Endothelial cell of umbilical vein (primary cell): ENCODE results near the gene SYNE1. TPM values are rescaled to one million over a fixed set of nuclear protein-coding genes. Genes with fewer than 3 reads are reported as not detected.

Experiments
- BruUV-seq: library from RNA; stranded (reverse); fragments of 400-500 nt; replicated peaks from 2 replicates; lab custom pipeline; 2021; lab: Mats Ljungman, UMichigan
- CTCF ChIA-PET: fragments of 300-600, 350-600 bp; sonication (Branson Sonifier 250); formaldehyde crosslinking; loops from one replicate; lab custom pipeline; 2021; ENCODE audit warnings: antibody characterized with exemption, inconsistent platforms; lab: Charles Lee
- POLR2A ChIA-PET: fragments of 300-600, 350-600 bp; sonication (Branson Sonifier 250); formaldehyde crosslinking; loops from one replicate; lab custom pipeline; 2021; ENCODE audit warnings: antibody characterized with exemption, inconsistent platforms; lab: Charles Lee
- DNase-seq: peaks from one replicate; pipeline ENCODE4 v3.0.0-alpha.2; 2011; ENCODE audit warnings: low read depth, low spot score
- FAIRE-seq: peaks from 2 replicates; lab custom pipeline; 2011; peaks lifted over from hg19 to GRCh38; lab: Jason Lieb, UNC
- H2AFZ ChIP-seq: 2 replicates; pipeline ENCODE4 v1.6.0; 2012; ENCODE audit warnings: low read depth, low read length, control low read depth, inconsistent platforms
- H3K27ac ChIP-seq: 2 replicates; pipeline ENCODE4 v1.5.1; 2011; ENCODE audit warnings: low read depth, mild to moderate bottlenecking, control low read depth, low read length, moderate library complexity; ENCODE audit not compliant: insufficient read depth
- H3K27me3 ChIP-seq, 2 experiments: 2 replicates each; pipeline versions ENCODE4 v1.6.0 to v1.6.1; 2011; ENCODE audit warnings: low read length in 2 of 2, mixed read lengths in 1 of 2; ENCODE audit not compliant: control insufficient read depth in 2 of 2, insufficient read depth in 2 of 2
- H3K36me3 ChIP-seq, 2 experiments: 2 replicates in 1 of 2; 3 replicates in 1 of 2; pipeline ENCODE4 v1.5.1; 2011; ENCODE audit warnings: low read length in 2 of 2, mild to moderate bottlenecking in 1 of 2, moderate library complexity in 1 of 2; ENCODE audit not compliant: control insufficient read depth in 2 of 2, insufficient read depth in 2 of 2; ENCODE audit errors: extremely low read depth in 1 of 2
- H3K4me1 ChIP-seq: 3 replicates; pipeline ENCODE4 v1.5.1; 2011; ENCODE audit warnings: mild to moderate bottlenecking, low read length; ENCODE audit not compliant: control insufficient read depth, insufficient read depth; ENCODE audit errors: extremely low read depth
- H3K4me2 ChIP-seq: 2 replicates; pipeline ENCODE4 v1.6.1; 2011; ENCODE audit warnings: low read length, control low read depth, mixed read lengths; ENCODE audit not compliant: insufficient read depth
- H3K4me3 ChIP-seq, 3 experiments: fragments of 200-600 bp in 1 of 3; sonication (generic), shearing (Covaris generic) in 1 of 3; replicated peaks in 1 of 3; 2 replicates each; pipeline ENCODE4 v1.5.1; 2011 to 2016; ENCODE audit warnings: control low read depth in 3 of 3, low read length in 3 of 3, mild to moderate bottlenecking in 2 of 3, inconsistent platforms in 1 of 3, low read depth in 1 of 3, moderate library complexity in 1 of 3; ENCODE audit not compliant: insufficient read depth in 1 of 3
- H3K79me2 ChIP-seq: 2 replicates; pipeline ENCODE4 v1.6.0; 2012; ENCODE audit warnings: low read length, inconsistent platforms; ENCODE audit not compliant: control insufficient read depth, insufficient read depth
- H3K9ac ChIP-seq: replicated peaks from 2 replicates; pipeline ENCODE3; 2011; ENCODE audit warnings: low read length, control low read depth; ENCODE audit not compliant: insufficient read depth; ENCODE audit errors: extremely low read depth
- H3K9me1 ChIP-seq: replicated peaks from 3 replicates; pipeline ENCODE4 v1.6.0; 2011; ENCODE audit warnings: mild to moderate bottlenecking, low read length; ENCODE audit not compliant: control insufficient read depth, insufficient read depth; ENCODE audit errors: extremely low read depth
- H3K9me3 ChIP-seq: replicated peaks from 2 replicates; pipeline ENCODE4 v1.5.1; 2012; ENCODE audit warnings: low read length, inconsistent platforms; ENCODE audit not compliant: control insufficient read depth, insufficient read depth
- H4K20me1 ChIP-seq: replicated peaks from 2 replicates; pipeline ENCODE3; 2011; ENCODE audit warnings: mild to moderate bottlenecking, low read length; ENCODE audit not compliant: control insufficient read depth, insufficient read depth; ENCODE audit errors: extremely low read depth
- CTCF ChIP-seq, 2 donors: IDR thresholded peaks; 1 replicate in 1 of 2; 2 replicates in 1 of 2; pipeline ENCODE4 v1.5.1; 2011; ENCODE audit warnings: low read length in 2 of 2, mild to moderate bottlenecking in 2 of 2, moderate library complexity in 2 of 2, control low read depth in 1 of 2, inconsistent platforms in 1 of 2, low read depth in 1 of 2; ENCODE audit not compliant: insufficient read depth in 1 of 2; ENCODE audit errors: extremely low read depth in 1 of 2
- EZH2 ChIP-seq: IDR thresholded peaks from 2 replicates; pipeline ENCODE4 v1.6.1; 2012; ENCODE audit warnings: borderline replicate concordance, low read depth, mild to moderate bottlenecking, moderate library complexity, low read length, inconsistent platforms; ENCODE audit not compliant: severe bottlenecking
- FOS ChIP-seq: IDR thresholded peaks from 2 replicates; pipeline ENCODE4 v1.6.1; 2011; ENCODE audit warnings: mild to moderate bottlenecking, low read length, moderate library complexity, borderline replicate concordance; ENCODE audit not compliant: insufficient read depth
- GATA2 ChIP-seq: IDR thresholded peaks from 2 replicates; pipeline ENCODE4 v1.7.0; 2011; ENCODE audit warnings: low read depth, mild to moderate bottlenecking, moderate library complexity, mixed read lengths, low read length; ENCODE audit not compliant: insufficient read length, insufficient read depth
- JUN ChIP-seq: IDR thresholded peaks from 2 replicates; pipeline ENCODE4 v1.6.1; 2011; ENCODE audit warnings: borderline replicate concordance, low read depth; ENCODE audit not compliant: insufficient read length, insufficient read depth
- MAX ChIP-seq: IDR thresholded peaks from 2 replicates; pipeline ENCODE4 v1.6.1; 2011; ENCODE audit not compliant: insufficient read depth, insufficient read length
- MYC ChIP-seq: IDR thresholded peaks from one replicate; pipeline ENCODE4 v1.6.1; 2011; ENCODE audit warnings: mild to moderate bottlenecking, low read depth, low read length
- POLR2A ChIP-seq: IDR thresholded peaks from 2 replicates; pipeline ENCODE4 v1.6.1; 2012; ENCODE audit warnings: low read depth, mild to moderate bottlenecking, control low read depth, low read length
- POLR2AphosphoS5 ChIP-seq: IDR thresholded peaks from 2 replicates; pipeline ENCODE4 v1.6.1; 2012; ENCODE audit warnings: low read depth, mild to moderate bottlenecking, control low read depth, low read length, moderate library complexity; ENCODE audit not compliant: insufficient read depth
- dilution Hi-C: fragments of 300-500 bp; cut with MboI; formaldehyde crosslinking; loops from one replicate; pipeline ENCODE4 v1.15.0; 2019; ENCODE audit warnings: low sequenced_read_pairs; ENCODE audit not compliant: extremely low pct_ligation_motif_present
- intact Hi-C: fragments of 100-400 bp; cut with micrococcal nuclease; formaldehyde crosslinking; loops from one replicate; pipeline ENCODE4 v1.10.0; 2022
- polyA plus RNA-seq, 4 experiments: library from polyadenylated mRNA; depleted of rRNA in 3 of 4; stranded (reverse) in 3 of 4; unstranded in 1 of 4; fragments of >200 nt; gene quantifications; 2 replicates each; pipeline versions ENCODE4 v1.2.1 to v1.2.3, GENCODE V29; 2011 to 2012; ENCODE audit warnings: missing spikeins in 1 of 4
- total RNA-seq: library from RNA; stranded (reverse); gene quantifications from 2 replicates; pipeline ENCODE4 v1.2.3, GENCODE V29; 2021

SYNE1 gene
- total and polyA plus RNA-seq, 2 donors (not counting 3 experiments of a cell fraction or from before 2014, with no cell fraction given), result 26.5 to 52.3 TPM

GRCh38 chr6:152300517-152300916 lies 336.6 kb downstream of the SYNE1 start:
- H3K9me3 ChIP-seq, result no peaks in the 10 kb centered on the region
- no peak overlapping the region for H3K27ac ChIP-seq
- FAIRE-seq, result no peak
- no peak overlapping the region for H3K4me3 ChIP-seq
- TF ChIP-seq MAX, result no peak
- no peak for TF ChIP-seq FOS
- no peak for TF ChIP-seq EZH2
- H3K36me3 ChIP-seq, result no peaks in the 10 kb centered on the region
- H3K9me1 ChIP-seq, result no peaks in the 10 kb centered on the region
- BruUV-seq, result no TSS peak
- no peaks in the 10 kb centered on the region for H3K79me2 ChIP-seq
- ChIA-PET POLR2A (interaction anchor here (1.8 kb wide), 1 partner anchor 38 kb away, joined by 5 read pairs; no protein-coding TSS in a partner anchor), CTCF (interaction anchor here (1.5 to 3.2 kb wide), 4 partner anchors 15 to 863 kb away, joined by 5 to 152 read pairs (median 16); no protein-coding TSS in a partner anchor)
- no peaks in the 10 kb centered on the region for H3K27me3 ChIP-seq
- intact Hi-C loops (loop anchor here (2.0 to 10.0 kb wide), 4 partner anchors 370 to 704 kb away; partner anchors contain the start of gene MTRF1L), dilution Hi-C loops (no loop called here)
- H3K4me1 ChIP-seq, result peaks cover 16% of the 10 kb centered on the region
- H2AFZ ChIP-seq, result no peak overlapping the region
- DNase-seq, result no peak
- H3K4me2 ChIP-seq, result no peak overlapping the region
- H4K20me1 ChIP-seq, result no peaks in the 10 kb centered on the region
- no peak overlapping the region for H3K9ac ChIP-seq

- H3K27me3 ChIP-seq, result no peaks in the 10 kb centered on the region
- no peak overlapping the region for H2AFZ ChIP-seq
- no peak overlapping the region for H3K9ac ChIP-seq
- H3K4me1 ChIP-seq, result peaks cover 13% of the 10 kb centered on the region
- no peaks in the 10 kb centered on the region for H3K79me2 ChIP-seq
- H3K36me3 ChIP-seq, result no peaks in the 10 kb centered on the region
- dilution Hi-C loops (no loop called here), intact Hi-C loops (no loop called here)
- TF ChIP-seq POLR2A, result no peak
- TF ChIP-seq POLR2AphosphoS5, result no peak
- TF ChIP-seq JUN, result no peak
- no peak for TF ChIP-seq FOS
- TF ChIP-seq MYC, result no peak
- no peak for TF ChIP-seq GATA2
- no peak for TF ChIP-seq CTCF (IDR thresholded peaks at IDR 0.05; ENCODE audit: extremely low read depth in 1 of 2, insufficient read depth in 1 of 2, low read depth in 1 of 2, low read length in 2 of 2)
- no peak for TF ChIP-seq MAX
- TF ChIP-seq EZH2, result no peak
- BruUV-seq, result no TSS peak
- POLR2A ChIA-PET, result no interaction called here
- H3K27ac ChIP-seq, result no peak overlapping the region
- H3K4me3 ChIP-seq, result no peak overlapping the region
- H3K9me1 ChIP-seq, result no peaks in the 10 kb centered on the region
- no peaks in the 10 kb centered on the region for H4K20me1 ChIP-seq
- no peak overlapping the region for H3K4me2 ChIP-seq
- FAIRE-seq (no peak), DNase-seq (no peak)
- no peaks in the 10 kb centered on the region for H3K9me3 ChIP-seq
- CTCF ChIA-PET, result interaction anchor here (1.2 to 1.8 kb wide), 3 partner anchors 10 to 344 kb away, joined by 3 to 5 read pairs (median 4); no protein-coding TSS in a partner anchor
These were observed 338.1 kb downstream of the SYNE1 start for GRCh38 chr6:152298848-152299735.
